HepG2 (cell line): Measurements from ENCODE around the gene DOCK9. TPM values are rescaled to one million over a fixed set of nuclear protein-coding genes. Genes with fewer than 3 reads are reported as not detected.

ENCODE experiments used
- ATAC-seq: fragments of 200-7000 bp; cut with Tn5 transposase; 3 replicates; pipeline ENCODE4 v1.9.1; 2020; ENCODE audit warnings: mild to moderate bottlenecking, moderate library complexity
- BruUV-seq: library from RNA; stranded (reverse); fragments of 400-500 nt; replicated peaks from 2 replicates; lab custom pipeline; 2021; lab: Mats Ljungman, UMichigan
- CTCF ChIA-PET: fragments of 300-600 bp; formaldehyde crosslinking; extraction: SDS; loops from one replicate; lab custom pipeline; 2021; ENCODE audit warnings: low total read pairs, inconsistent platforms, low intra/inter-chr PET ratio; lab: Yijun Ruan, JAX
- POLR2A ChIA-PET: fragments of 350-600 bp; sonication (Branson Sonifier 250); formaldehyde crosslinking; loops from one replicate; lab custom pipeline; 2020; ENCODE audit warnings: antibody characterized with exemption, inconsistent platforms; lab: Yijun Ruan, JAX
- DNase-seq: peaks from one replicate; pipeline ENCODE4 v3.0.0-alpha.2; 2015; ENCODE audit warnings: low spot score
- FAIRE-seq: peaks from 3 replicates; lab custom pipeline; 2011; peaks lifted over from hg19 to GRCh38; lab: Jason Lieb, UNC
- H2AFZ ChIP-seq: one replicate; pipeline ENCODE4 v1.6.1; 2011; ENCODE audit warnings: low read length, inconsistent platforms
- H3K27ac ChIP-seq: fragments of 300-600 bp; 3 replicates; pipeline ENCODE4 v1.8.0; 2011; ENCODE audit warnings: mixed run types, mild to moderate bottlenecking, mixed read lengths, low read length, inconsistent platforms; ENCODE audit not compliant: insufficient read depth; ENCODE audit errors: extremely low read length
- H3K27me3 ChIP-seq, 2 experiments: fragments of 200-600 bp in 1 of 2; 2 replicates in 1 of 2; 3 replicates in 1 of 2; pipeline versions ENCODE4 v1.6.0 to v1.8.0; 2011; ENCODE audit warnings: low read length in 2 of 2, mild to moderate bottlenecking in 2 of 2, moderate library complexity in 2 of 2, inconsistent platforms in 1 of 2; ENCODE audit not compliant: insufficient read depth in 2 of 2, control insufficient read depth in 1 of 2
- H3K36me3 ChIP-seq, 2 experiments: fragments of 200-600 bp in 1 of 2; replicated peaks in 1 of 2; 2 replicates in 1 of 2; 3 replicates in 1 of 2; pipeline versions ENCODE4 v1.5.1 to v1.8.0; 2011; ENCODE audit warnings: low read length in 2 of 2, inconsistent platforms in 1 of 2; ENCODE audit not compliant: insufficient read depth in 2 of 2, control insufficient read depth in 1 of 2
- H3K4me1 ChIP-seq: 2 replicates; pipeline ENCODE4 v1.5.1; 2012; ENCODE audit warnings: low read length, inconsistent platforms; ENCODE audit not compliant: insufficient read depth
- H3K4me2 ChIP-seq: 2 replicates; pipeline ENCODE4 v1.6.0; 2011; ENCODE audit warnings: low read depth, low read length, inconsistent platforms
- H3K4me3 ChIP-seq, 3 experiments: fragments of 200-600 bp in 1 of 3; sonication (generic), shearing (Covaris generic) in 1 of 3; replicated peaks in 1 of 3; 2 replicates each; pipeline ENCODE4 v1.5.1; 2011 to 2016; ENCODE audit warnings: low read length in 3 of 3, inconsistent platforms in 2 of 3, low read depth in 2 of 3, mild to moderate bottlenecking in 2 of 3, control low read depth in 1 of 3, mixed read lengths in 1 of 3; ENCODE audit not compliant: insufficient read depth in 1 of 3
- H3K79me2 ChIP-seq: one replicate; pipeline ENCODE4 v1.6.1; 2011; ENCODE audit warnings: low read length, inconsistent platforms; ENCODE audit not compliant: insufficient read depth
- H3K9ac ChIP-seq: 2 replicates; pipeline ENCODE4 v1.6.0; 2011; ENCODE audit warnings: mild to moderate bottlenecking, low read depth, low read length, inconsistent platforms; ENCODE audit not compliant: insufficient read depth
- H3K9me3 ChIP-seq: 2 replicates; pipeline ENCODE4 v1.5.1; 2012; ENCODE audit warnings: mild to moderate bottlenecking, low read length
- H4K20me1 ChIP-seq: 2 replicates; pipeline ENCODE4 v1.6.0; 2011; ENCODE audit warnings: inconsistent platforms, mild to moderate bottlenecking, low read length, moderate library complexity; ENCODE audit not compliant: insufficient read depth
- ELF3 ChIP-seq: IDR thresholded peaks from 2 replicates; pipeline ENCODE4 v1.6.1; 2016; ENCODE audit warnings: missing genetic modification reagents, missing compliant biosample characterization
- GATAD2A ChIP-seq: IDR thresholded peaks from 2 replicates; pipeline ENCODE4 v1.6.1; 2016
- GFI1 ChIP-seq: sonication (generic); formaldehyde crosslinking; IDR thresholded peaks from 2 replicates; pipeline ENCODE4 v1.5.0; 2020; ENCODE audit warnings: missing genetic modification reagents, mild to moderate bottlenecking, borderline replicate concordance
- HNF4A ChIP-seq: sonication (generic); formaldehyde crosslinking; IDR thresholded peaks from 2 replicates; pipeline ENCODE4 v1.4.0; 2020; ENCODE audit warnings: missing genetic modification reagents
- NFE2 ChIP-seq: sonication (generic); formaldehyde crosslinking; IDR thresholded peaks from 2 replicates; pipeline ENCODE4 v1.4.0; 2020; ENCODE audit warnings: missing genetic modification reagents
- RBM22 ChIP-seq: fragments of 200-400 bp; formaldehyde crosslinking; optimal IDR thresholded peaks from 2 replicates; pipeline ENCODE3; 2017; ENCODE audit warnings: mild to moderate bottlenecking, low read length, moderate library complexity
- RXRA ChIP-seq: sonication (generic); formaldehyde crosslinking; IDR thresholded peaks from 2 replicates; pipeline ENCODE4 v1.5.1; 2020; ENCODE audit warnings: missing genetic modification reagents
- RXRB ChIP-seq: IDR thresholded peaks from 2 replicates; pipeline ENCODE4 v1.6.1; 2016; ENCODE audit warnings: borderline replicate concordance, missing genetic modification reagents, missing compliant biosample characterization
- SIX1 ChIP-seq: sonication (generic); formaldehyde crosslinking; IDR thresholded peaks from 2 replicates; pipeline ENCODE4 v1.4.0; 2020; ENCODE audit warnings: missing genetic modification reagents, borderline replicate concordance
- SIX4 ChIP-seq: sonication (generic); formaldehyde crosslinking; IDR thresholded peaks from 2 replicates; pipeline ENCODE4 v1.4.0; 2020; ENCODE audit warnings: missing genetic modification reagents
- SOX5 ChIP-seq: IDR thresholded peaks from 2 replicates; pipeline ENCODE4 v1.6.1; 2016; ENCODE audit warnings: borderline replicate concordance
- STAG1 ChIP-seq: sonication (generic); formaldehyde crosslinking; IDR thresholded peaks from 2 replicates; pipeline ENCODE4 v1.4.0; 2020; ENCODE audit warnings: missing genetic modification reagents
- YEATS4 ChIP-seq: sonication (generic); formaldehyde crosslinking; IDR thresholded peaks from 2 replicates; pipeline ENCODE4 v1.4.0; 2020; ENCODE audit warnings: missing genetic modification reagents, borderline replicate concordance
- ZNF17 ChIP-seq: sonication (generic); formaldehyde crosslinking; IDR thresholded peaks from 2 replicates; pipeline ENCODE4 v1.5.0; 2020; ENCODE audit warnings: mild to moderate bottlenecking, missing genetic modification reagents
- ZNF326 ChIP-seq: sonication (generic); formaldehyde crosslinking; IDR thresholded peaks from 2 replicates; pipeline ENCODE4 v1.4.0; 2020; ENCODE audit warnings: missing genetic modification reagents, borderline replicate concordance
- ZNF414 ChIP-seq: sonication (generic); formaldehyde crosslinking; IDR thresholded peaks from 2 replicates; pipeline ENCODE4 v1.5.0; 2020; ENCODE audit warnings: missing genetic modification reagents
- ZNF441 ChIP-seq: sonication (generic); formaldehyde crosslinking; IDR thresholded peaks from 2 replicates; pipeline ENCODE4 v1.7.0; 2021; ENCODE audit warnings: missing genetic modification reagents, borderline replicate concordance
- ZNF768 ChIP-seq: sonication (generic); formaldehyde crosslinking; IDR thresholded peaks from 2 replicates; pipeline ENCODE4 v1.4.0; 2020; ENCODE audit warnings: missing genetic modification reagents
- WGBS: methylation state at CpG from one replicate; pipeline ENCODE4 v1.1.6; 2017; ENCODE audit warnings: low lambda C conversion rate; 5-methylcytosine and 5-hydroxymethylcytosine counted together
- in situ Hi-C: cut with HindIII; loops from 2 replicates; pipeline ENCODE4 v1.10.0; 2017; ENCODE audit warnings: low pct_unique_long_range_greater_than_20kb; ENCODE audit not compliant: extremely low pct_ligation_motif_present
- intact Hi-C: fragments of 100-400 bp; cut with micrococcal nuclease; formaldehyde crosslinking; loops from one replicate; pipeline ENCODE4 v1.10.0; 2022; ENCODE audit not compliant: unreplicated experiment
- polyA plus RNA-seq, 8 experiments: library from polyadenylated mRNA; depleted of rRNA in 3 of 8; stranded (reverse) in 7 of 8; unstranded in 1 of 8; fragments of >200 nt; fragmentation: Illumina TruSeq in 4 of 8; extraction: Trizol in 4 of 8; gene quantifications; 2 replicates each; pipeline versions ENCODE4 v1.2.1 to v1.2.3, GENCODE V29; 2011 to 2016; ENCODE audit warnings: low read depth in 4 of 8, missing spikeins in 1 of 8, mixed read lengths in 1 of 8; ENCODE audit not compliant: insufficient read depth in 1 of 8
- total RNA-seq, 5 experiments: library from RNA; depleted of rRNA; stranded (reverse); fragments of >200 nt; fragmentation: Illumina TruSeq; extraction: Trizol; gene quantifications; 2 replicates each; pipeline ENCODE4 v1.2.3, GENCODE V29; 2016; ENCODE audit warnings: low read depth in 1 of 5
- TF ChIP-seq, protein P1 (sequence below): sonication (generic); formaldehyde crosslinking; IDR thresholded peaks from 2 replicates; pipeline ENCODE4 v1.5.0; 2020; ENCODE audit warnings: missing genetic modification reagents, mild to moderate bottlenecking, borderline replicate concordance
- TF ChIP-seq, protein P2 (sequence below): sonication (generic); formaldehyde crosslinking; conservative IDR thresholded peaks from 2 replicates; pipeline ENCODE4 v1.4.0; 2020; ENCODE audit warnings: mild to moderate bottlenecking, missing genetic modification reagents, moderate library complexity

The DOCK9 gene
- total and polyA plus RNA-seq, 2 of the 13 experiments (the other 11 are each of a cell fraction or from before 2014, with no cell fraction given), result 0.44 to 0.97 TPM

DNA sequence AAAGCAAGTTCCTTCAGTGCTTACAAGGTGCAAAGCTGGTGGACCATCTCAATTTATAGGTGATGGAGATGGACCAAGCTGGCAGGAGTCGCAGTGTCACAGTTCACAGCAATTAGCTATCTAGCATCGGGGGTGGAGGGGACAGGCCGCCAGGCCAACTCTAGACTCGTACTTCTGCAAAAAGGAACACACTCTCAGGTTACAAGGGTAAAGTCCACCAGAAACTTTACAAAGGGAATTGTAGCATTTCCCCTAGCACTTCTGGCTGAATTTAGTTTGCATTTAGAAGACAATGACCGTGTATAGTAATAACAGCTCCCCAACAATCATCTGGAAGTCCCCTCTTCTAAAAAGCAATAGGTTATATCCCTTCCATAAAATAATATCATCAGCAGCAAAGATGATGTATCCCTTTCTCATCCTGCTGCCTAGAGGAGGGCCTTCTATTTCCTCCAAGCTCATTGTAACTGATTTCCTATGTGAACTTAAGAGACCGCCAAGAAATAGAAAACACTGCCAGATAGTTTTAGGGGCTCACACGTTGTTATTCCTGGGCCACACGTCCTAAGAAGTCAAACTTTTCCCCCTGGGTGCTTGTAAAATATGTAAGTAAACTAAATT, 8.5 kb upstream of the DOCK9 start:
- no peaks in the 10 kb centered on the region for H4K20me1 ChIP-seq
- FAIRE-seq, result peak; percentile 54
- peak; percentile 98 for ATAC-seq
- H2AFZ ChIP-seq, result no peak overlapping the region
- POLR2A ChIA-PET, result no interaction called here
- H3K27ac ChIP-seq, result no peak overlapping the region
- peaks cover 35% of the 10 kb centered on the region for H3K4me1 ChIP-seq
- no peaks in the 10 kb centered on the region for H3K36me3 ChIP-seq
- no peaks in the 10 kb centered on the region for H3K27me3 ChIP-seq
- peak; percentile 55 for DNase-seq
- in situ Hi-C loops, result no loop called here
- no peak overlapping the region for H3K9ac ChIP-seq
- CTCF ChIA-PET, result no interaction called here
- WGBS, result 13% methylated on average over 6 of the region's 8 CpGs
- no peaks in the 10 kb centered on the region for H3K9me3 ChIP-seq
- peak overlapping the region; percentile 42 for H3K4me2 ChIP-seq
- no peak overlapping the region for H3K4me3 ChIP-seq
- intact Hi-C loops, result no loop called here
- H3K79me2 ChIP-seq, result no peaks in the 10 kb centered on the region
- no TSS peak for BruUV-seq
- TF ChIP-seq GFI1 (CRISPR knock-in tag) (no peak), SIX4 (CRISPR knock-in tag) (peak; percentile 97), SIX1 (peak; percentile 89; the same call in 1 of the 2 replicates), RXRA (CRISPR knock-in tag) (no peak), YEATS4 (CRISPR knock-in tag) (no peak), ZNF17 (no peak), RBM22 (no peak), ELF3 (peak; percentile 48; the same call in 1 of the 2 replicates), ZNF441 (CRISPR knock-in tag) (no peak), NFE2 (no peak), ZNF768 (CRISPR knock-in tag) (no peak), HNF4A (CRISPR knock-in tag) (peak; percentile 73), RXRB (CRISPR knock-in tag) (peak; percentile 41; the same call in 1 of the 2 replicates), GATAD2A (CRISPR knock-in tag) (peak; percentile 44; the same call in 1 of the 2 replicates), STAG1 (no peak), ZNF414 (CRISPR knock-in tag) (no peak), ZNF326 (CRISPR knock-in tag) (no peak), SOX5 (CRISPR knock-in tag) (peak; percentile 56; the same call in 1 of the 2 replicates)
- TF ChIP-seq, protein P1, sequence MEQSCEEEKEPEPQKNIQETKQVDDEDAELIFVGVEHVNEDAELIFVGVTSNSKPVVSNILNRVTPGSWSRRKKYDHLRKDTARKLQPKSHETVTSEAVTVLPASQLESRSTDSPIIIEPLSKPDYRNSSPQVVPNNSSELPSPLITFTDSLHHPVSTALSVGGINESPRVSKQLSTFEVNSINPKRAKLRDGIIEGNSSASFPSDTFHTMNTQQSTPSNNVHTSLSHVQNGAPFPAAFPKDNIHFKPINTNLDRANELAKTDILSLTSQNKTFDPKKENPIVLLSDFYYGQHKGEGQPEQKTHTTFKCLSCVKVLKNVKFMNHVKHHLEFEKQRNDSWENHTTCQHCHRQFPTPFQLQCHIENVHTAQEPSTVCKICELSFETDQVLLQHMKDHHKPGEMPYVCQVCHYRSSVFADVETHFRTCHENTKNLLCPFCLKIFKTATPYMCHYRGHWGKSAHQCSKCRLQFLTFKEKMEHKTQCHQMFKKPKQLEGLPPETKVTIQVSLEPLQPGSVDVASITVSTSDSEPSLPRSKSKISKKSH (CRISPR knock-in tag), result no peak
- TF ChIP-seq, protein P2, sequence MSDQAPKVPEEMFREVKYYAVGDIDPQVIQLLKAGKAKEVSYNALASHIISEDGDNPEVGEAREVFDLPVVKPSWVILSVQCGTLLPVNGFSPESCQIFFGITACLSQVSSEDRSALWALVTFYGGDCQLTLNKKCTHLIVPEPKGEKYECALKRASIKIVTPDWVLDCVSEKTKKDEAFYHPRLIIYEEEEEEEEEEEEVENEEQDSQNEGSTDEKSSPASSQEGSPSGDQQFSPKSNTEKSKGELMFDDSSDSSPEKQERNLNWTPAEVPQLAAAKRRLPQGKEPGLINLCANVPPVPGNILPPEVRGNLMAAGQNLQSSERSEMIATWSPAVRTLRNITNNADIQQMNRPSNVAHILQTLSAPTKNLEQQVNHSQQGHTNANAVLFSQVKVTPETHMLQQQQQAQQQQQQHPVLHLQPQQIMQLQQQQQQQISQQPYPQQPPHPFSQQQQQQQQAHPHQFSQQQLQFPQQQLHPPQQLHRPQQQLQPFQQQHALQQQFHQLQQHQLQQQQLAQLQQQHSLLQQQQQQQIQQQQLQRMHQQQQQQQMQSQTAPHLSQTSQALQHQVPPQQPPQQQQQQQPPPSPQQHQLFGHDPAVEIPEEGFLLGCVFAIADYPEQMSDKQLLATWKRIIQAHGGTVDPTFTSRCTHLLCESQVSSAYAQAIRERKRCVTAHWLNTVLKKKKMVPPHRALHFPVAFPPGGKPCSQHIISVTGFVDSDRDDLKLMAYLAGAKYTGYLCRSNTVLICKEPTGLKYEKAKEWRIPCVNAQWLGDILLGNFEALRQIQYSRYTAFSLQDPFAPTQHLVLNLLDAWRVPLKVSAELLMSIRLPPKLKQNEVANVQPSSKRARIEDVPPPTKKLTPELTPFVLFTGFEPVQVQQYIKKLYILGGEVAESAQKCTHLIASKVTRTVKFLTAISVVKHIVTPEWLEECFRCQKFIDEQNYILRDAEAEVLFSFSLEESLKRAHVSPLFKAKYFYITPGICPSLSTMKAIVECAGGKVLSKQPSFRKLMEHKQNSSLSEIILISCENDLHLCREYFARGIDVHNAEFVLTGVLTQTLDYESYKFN (CRISPR knock-in tag), result peak; percentile 58
